Liver (tissue), 3 donors: ENCODE measurements around the gene SLC24A4.

Experiments
- CTCF ChIP-seq: fragments of 150-350 bp; IDR thresholded peaks from 2 replicates; pipeline ENCODE4 v1.5.1; 2017; ENCODE audit warnings: improper control_type of control experiment, low read depth, low read length; ENCODE audit not compliant: missing input control
- SP1 ChIP-seq: IDR thresholded peaks from 2 replicates; pipeline ENCODE4 v1.6.1; 2018; ENCODE audit warnings: antibody characterized with exemption, mild to moderate bottlenecking
- TF ChIP-seq, protein P1 (sequence below): IDR thresholded peaks from 2 replicates; pipeline ENCODE4 v1.6.1; 2016; ENCODE audit warnings: antibody characterized with exemption
- donor health status: healthy.
- donor health status: healthy.

DNA sequence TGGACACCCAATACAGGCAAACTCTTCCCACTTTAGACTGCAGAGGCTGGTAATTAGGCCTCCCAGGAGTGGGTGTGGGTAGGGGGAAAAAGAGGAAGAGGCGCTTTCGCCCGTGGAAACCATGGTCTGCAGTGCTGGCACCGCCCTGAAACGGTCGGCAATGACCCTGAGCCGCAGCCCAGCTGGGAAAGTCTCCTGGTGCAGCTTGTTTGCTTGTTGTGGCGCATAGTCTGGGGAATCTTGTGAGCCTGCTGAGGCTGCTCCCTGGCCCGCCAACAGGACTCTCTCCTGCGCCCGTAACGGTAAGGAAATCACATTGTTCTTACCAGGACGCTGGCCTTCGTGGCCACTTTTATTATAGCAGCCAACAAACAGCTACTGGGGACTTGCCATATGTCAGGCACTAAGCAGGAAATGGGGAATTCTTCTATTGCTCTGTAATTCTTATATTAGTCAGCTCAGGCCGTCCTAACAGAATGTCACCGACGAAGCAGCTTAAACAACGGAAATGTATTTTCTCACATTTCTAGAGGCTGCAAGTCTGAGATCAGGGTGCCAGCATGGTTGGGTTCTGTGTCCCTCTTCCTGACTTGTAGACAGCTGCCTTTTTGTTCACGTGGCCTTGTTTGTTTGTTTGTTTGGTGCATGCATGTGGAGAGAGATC is 138.1 kb downstream of the SLC24A4 start:
- TF ChIP-seq, protein P1, sequence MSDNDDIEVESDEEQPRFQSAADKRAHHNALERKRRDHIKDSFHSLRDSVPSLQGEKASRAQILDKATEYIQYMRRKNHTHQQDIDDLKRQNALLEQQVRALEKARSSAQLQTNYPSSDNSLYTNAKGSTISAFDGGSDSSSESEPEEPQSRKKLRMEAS, result no peak
- TF ChIP-seq CTCF (peak; percentile 8), SP1 (no peak)
